ENCODE data around the gene PBX4. TPM values are rescaled to one million over a fixed set of nuclear protein-coding genes. Genes with fewer than 3 reads are reported as not detected.

PBX4 gene
- total RNA-seq, 1 donor from 2014 or later = 2.7 TPM

DNA sequence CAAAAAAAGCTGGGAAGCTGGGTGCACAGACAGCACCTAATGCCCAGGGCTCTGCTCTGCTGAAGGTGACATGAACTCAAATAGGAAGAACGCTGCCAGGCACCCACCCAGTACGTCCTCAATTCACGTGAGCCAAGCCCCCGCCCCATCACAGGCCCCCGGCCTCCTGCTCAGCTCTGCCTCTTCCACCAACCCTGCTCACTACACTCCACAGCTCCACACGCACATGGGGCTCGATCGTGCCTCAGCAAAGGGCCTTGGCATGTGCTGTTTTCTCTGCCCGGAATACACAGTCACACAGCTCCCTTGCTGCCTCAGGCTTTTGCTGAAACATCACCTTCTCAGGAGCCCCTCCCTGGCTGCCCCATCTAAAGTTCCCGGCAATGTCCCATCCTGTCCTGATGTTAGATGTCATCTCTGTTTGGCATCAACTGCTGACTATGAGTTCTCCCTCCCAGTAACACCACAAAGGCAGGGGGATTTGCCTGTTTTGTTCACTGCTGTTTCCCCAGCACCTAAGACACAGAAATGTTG lies 42.7 kb upstream of the PBX4 start:
- DNase-seq (ENCODE audit: low read depth) = no peak
- TF ChIP-seq, protein P1, sequence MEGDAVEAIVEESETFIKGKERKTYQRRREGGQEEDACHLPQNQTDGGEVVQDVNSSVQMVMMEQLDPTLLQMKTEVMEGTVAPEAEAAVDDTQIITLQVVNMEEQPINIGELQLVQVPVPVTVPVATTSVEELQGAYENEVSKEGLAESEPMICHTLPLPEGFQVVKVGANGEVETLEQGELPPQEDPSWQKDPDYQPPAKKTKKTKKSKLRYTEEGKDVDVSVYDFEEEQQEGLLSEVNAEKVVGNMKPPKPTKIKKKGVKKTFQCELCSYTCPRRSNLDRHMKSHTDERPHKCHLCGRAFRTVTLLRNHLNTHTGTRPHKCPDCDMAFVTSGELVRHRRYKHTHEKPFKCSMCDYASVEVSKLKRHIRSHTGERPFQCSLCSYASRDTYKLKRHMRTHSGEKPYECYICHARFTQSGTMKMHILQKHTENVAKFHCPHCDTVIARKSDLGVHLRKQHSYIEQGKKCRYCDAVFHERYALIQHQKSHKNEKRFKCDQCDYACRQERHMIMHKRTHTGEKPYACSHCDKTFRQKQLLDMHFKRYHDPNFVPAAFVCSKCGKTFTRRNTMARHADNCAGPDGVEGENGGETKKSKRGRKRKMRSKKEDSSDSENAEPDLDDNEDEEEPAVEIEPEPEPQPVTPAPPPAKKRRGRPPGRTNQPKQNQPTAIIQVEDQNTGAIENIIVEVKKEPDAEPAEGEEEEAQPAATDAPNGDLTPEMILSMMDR (conservative IDR thresholded peaks at IDR 0.05; ENCODE audit: low read depth, low read length) = no peak
- H3K4me3 ChIP-seq (ENCODE audit: low read depth, low read length) = no peak overlapping the region

DNA sequence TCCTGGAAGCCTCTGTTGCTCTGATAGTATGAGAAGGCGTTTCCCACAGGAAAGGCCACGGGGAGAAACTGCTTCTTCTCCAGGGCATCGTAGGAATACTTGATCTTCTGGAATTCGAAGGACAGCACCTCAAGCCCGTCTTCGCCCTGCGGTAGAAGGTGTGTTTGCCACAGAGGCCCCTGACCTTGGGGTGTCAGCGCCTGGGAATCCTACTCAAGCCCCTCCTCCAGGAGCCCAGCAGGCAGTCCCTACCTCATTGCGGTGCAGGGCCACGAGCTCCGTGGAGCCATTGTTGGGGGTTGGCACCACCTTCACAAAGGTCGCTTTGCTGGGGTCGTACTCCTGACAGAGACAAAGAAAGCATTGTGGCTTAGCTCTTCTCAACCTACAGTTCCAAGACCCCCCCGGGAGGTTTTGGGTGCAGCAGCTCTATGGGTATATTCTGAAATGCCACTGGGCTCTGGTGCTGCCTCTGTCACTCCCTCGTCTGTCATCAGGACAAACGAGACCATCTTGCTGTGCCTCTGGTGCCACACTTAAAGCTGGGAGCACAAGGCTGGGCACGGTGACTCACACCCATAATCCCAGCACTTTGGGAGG lies 41.3 kb upstream of the PBX4 start:
- DNase-seq (ENCODE audit: low read depth) = no peak
- TF ChIP-seq, protein P1 (conservative IDR thresholded peaks at IDR 0.05; ENCODE audit: low read depth, low read length) = no peak
- H3K4me3 ChIP-seq (ENCODE audit: low read depth, low read length) = no peak overlapping the region

DNA sequence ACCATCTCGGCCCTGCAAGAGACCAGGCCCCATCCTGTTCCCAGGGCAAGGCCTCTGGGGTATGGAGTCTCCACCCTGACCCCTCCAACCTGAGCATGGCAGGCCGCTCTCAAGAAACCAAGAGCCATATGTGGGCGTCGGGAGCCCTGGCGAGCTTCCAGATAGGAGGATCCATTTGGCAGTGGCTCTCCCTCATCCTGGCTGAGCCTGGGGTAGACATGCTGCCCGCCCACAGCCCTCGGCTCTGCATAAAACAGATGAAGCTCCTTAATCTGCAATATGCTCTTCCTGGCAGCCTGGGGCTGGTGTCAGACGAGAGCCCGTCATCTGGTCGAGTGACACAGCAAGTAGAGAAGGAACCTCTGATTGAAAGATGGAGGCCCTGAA lies 38.9 kb upstream of the PBX4 start:
- no peak overlapping the region for H3K4me3 ChIP-seq (ENCODE audit: low read depth, low read length)
- DNase-seq (ENCODE audit: low read depth) = no peak
- TF ChIP-seq, protein P1 (conservative IDR thresholded peaks at IDR 0.05; ENCODE audit: low read depth, low read length) = no peak

DNA sequence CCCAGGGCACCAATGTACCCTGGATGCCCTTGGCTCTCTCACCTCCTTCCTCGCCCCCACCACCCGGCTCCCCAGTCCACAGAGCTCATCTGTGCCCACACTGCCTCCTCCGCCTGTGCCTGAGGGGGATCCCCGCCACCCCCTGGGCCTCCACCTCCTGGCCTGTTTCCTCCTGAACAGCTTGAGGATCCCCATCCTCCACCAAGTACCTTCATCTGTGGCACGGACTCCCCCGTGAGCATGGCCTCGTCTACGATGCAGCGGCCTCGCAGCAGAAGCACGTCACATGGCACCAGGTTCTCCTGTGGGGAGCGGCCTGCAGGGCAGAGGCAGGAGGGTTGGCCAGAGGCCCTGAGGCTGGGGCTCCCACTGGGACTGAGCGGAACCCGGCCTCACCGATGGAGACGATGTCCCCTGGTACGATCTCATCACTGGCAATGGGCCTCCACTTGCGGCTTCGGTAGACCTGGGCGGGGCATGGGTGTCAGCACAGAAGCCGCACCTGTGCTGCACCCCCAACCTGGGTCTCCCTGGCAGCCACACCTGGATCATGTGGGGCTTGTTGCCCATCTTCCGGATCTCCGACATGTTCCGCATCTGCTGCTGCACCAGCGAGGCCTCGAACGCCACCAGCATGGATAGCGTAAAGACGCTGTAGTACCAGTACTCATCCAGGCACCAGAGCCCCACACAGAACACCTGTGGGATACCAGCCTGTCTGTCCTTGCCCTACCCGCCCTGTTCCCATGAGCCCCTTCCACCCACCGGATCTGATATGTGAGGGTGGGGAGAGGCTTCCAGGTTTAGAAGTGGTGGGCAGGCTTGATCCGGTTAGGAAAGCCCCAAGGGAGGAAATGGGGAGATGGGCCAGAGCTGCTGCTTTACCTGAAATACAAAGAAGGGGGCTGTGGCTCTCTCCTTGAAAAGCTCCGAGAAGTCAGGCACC lies 38.2 kb upstream of the PBX4 start:
- DNase-seq (ENCODE audit: low read depth) = no peak
- H3K4me3 ChIP-seq (ENCODE audit: low read depth, low read length) = no peak overlapping the region
- TF ChIP-seq, protein P1 (conservative IDR thresholded peaks at IDR 0.05; ENCODE audit: low read depth, low read length) = no peak

DNA sequence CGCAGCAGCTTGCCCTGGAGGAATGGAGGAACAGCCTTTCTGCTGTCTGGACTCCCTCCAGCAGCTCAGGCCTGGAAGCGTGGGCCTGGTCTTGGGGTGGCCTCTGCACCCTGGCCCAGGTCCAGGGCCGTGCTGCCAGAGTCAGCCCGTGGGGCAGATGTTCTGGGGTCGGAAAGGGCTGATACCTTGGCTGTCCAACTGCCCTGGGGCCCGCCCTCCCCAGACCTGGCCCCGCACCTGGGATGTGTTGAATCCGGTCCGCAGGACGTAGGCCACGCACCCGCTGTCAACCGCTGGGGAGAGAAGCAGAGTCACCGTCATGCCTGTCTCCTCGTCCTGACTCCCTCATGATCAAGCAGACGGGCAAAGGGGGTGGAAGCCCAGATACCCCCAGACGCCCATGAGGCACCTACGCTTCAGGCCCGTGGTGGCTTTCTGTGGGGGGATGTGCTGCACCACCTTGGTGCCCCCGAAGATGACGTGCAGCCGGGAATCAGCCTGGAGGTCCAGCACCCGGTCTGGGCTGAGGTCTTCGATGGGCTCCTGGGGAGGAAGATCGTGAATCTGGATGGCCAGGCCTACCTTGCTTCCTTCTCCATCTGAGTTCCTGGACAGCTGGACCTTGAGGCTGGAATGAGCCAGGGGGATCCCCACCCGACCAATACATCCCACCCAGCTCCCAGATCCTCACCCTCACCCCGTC lies 37.3 kb upstream of the PBX4 start:
- H3K4me3 ChIP-seq (ENCODE audit: low read depth, low read length) = no peak overlapping the region
- no peak for DNase-seq (ENCODE audit: low read depth)
- TF ChIP-seq, protein P1 (conservative IDR thresholded peaks at IDR 0.05; ENCODE audit: low read depth, low read length) = no peak

DNA sequence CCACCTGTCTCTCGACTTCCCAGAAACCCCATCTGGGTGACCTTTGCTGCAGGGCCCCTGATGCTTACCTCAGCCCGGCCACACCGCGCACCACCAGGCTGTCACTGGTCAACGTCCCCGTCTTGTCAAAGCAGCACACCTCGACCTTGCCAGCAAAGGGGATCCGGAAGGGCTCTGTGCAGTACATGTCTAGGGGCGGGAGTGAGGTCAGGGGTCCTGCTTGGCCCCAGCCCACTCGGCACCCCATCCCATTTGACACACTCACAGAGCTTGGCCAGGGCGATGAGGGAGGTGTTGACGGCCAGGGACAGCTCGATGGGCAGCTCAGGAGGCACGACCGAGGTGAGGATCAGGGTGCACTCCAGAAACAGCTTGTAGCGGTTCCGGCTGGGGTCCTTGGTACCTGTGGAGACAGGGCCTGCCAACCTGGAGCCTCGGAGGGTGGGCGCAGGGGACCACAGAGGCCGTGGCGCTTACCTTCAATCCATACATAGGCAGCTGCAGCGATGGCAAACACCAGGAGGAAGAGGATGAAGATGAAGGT lies 36.6 kb upstream of the PBX4 start:
- TF ChIP-seq, protein P1 (conservative IDR thresholded peaks at IDR 0.05; ENCODE audit: low read depth, low read length) = no peak
- H3K4me3 ChIP-seq (ENCODE audit: low read depth, low read length) = no peak overlapping the region
- DNase-seq (ENCODE audit: low read depth) = no peak
